SK-N-SH (cell line): Measurements from ENCODE around the gene DEGS2. TPM values are rescaled to one million over a fixed set of nuclear protein-coding genes. Genes with fewer than 3 reads are reported as not detected.
A peak's percentile ranks its signal among the peaks of the same experiment; 100 is the strongest.

Experiments
- CTCF ChIA-PET: fragments of 300-600, 350-600 bp; formaldehyde crosslinking; extraction: SDS; loops from one replicate; lab custom pipeline; 2021; lab: Yijun Ruan, JAX
- POLR2A ChIA-PET: fragments of 350-600 bp; sonication (Branson Sonifier 250); formaldehyde crosslinking; extraction: SDS; loops from one replicate; lab custom pipeline; 2020; ENCODE audit warnings: antibody characterized with exemption, inconsistent platforms; lab: Yijun Ruan, JAX
- DNase-seq: peaks from one replicate; pipeline ENCODE4 v3.0.0; 2012
- H2AFZ ChIP-seq: fragments of 200-600 bp; sonication (generic); 2 replicates; pipeline ENCODE4 v1.8.1; 2016; ENCODE audit warnings: antibody characterized with exemption, mild to moderate bottlenecking, low read depth
- H3F3A ChIP-seq: fragments of 200-600 bp; sonication (generic); replicated peaks from 2 replicates; pipeline ENCODE3; 2016; ENCODE audit warnings: antibody characterized with exemption, mild to moderate bottlenecking; ENCODE audit not compliant: insufficient read depth
- H3K27ac ChIP-seq, 2 experiments: fragments of 200-500 bp in 1 of 2; fragments of 200-600 bp in 1 of 2; sonication (Bioruptor generic) in 1 of 2; sonication (generic), shearing (Covaris generic) in 1 of 2; 2 replicates each; pipeline versions ENCODE4 v1.5.1 to v1.6.1; 2014 to 2016; ENCODE audit warnings: low read depth in 2 of 2, inconsistent platforms in 1 of 2, low read length in 1 of 2, mild to moderate bottlenecking in 1 of 2, mixed read lengths in 1 of 2
- H3K27me3 ChIP-seq: fragments of 200-600 bp; sonication (generic), shearing (Covaris generic); 2 replicates; pipeline ENCODE4 v1.6.1; 2016; ENCODE audit warnings: mixed run types; ENCODE audit not compliant: insufficient read depth
- H3K36me3 ChIP-seq, 2 experiments: fragments of 200-500 bp in 1 of 2; fragments of 200-600 bp in 1 of 2; sonication (Bioruptor generic) in 1 of 2; sonication (generic) in 1 of 2; replicated peaks in 1 of 2; 2 replicates each; pipeline versions ENCODE3 to v1.5.1; 2014 to 2016; ENCODE audit warnings: low read length in 1 of 2, mild to moderate bottlenecking in 1 of 2; ENCODE audit not compliant: insufficient read depth in 2 of 2, control insufficient read depth in 1 of 2
- H3K4me1 ChIP-seq, 2 experiments: fragments of 200-500 bp in 1 of 2; fragments of 200-600 bp in 1 of 2; sonication (Bioruptor generic) in 1 of 2; sonication (generic), shearing (Covaris generic) in 1 of 2; 2 replicates each; pipeline versions ENCODE4 v1.5.1 to v1.6.1; 2014 to 2016; ENCODE audit warnings: low read depth in 1 of 2, low read length in 1 of 2, mixed run types in 1 of 2; ENCODE audit not compliant: insufficient read depth in 2 of 2, control insufficient read depth in 1 of 2
- H3K4me2 ChIP-seq: fragments of 200-600 bp; sonication (generic), shearing (Covaris generic); 2 replicates; pipeline ENCODE4 v1.6.1; 2017; ENCODE audit warnings: mixed run types
- H3K4me3 ChIP-seq, 2 experiments: fragments of 200-500 bp in 1 of 2; fragments of 200-600 bp in 1 of 2; sonication (Bioruptor generic) in 1 of 2; sonication (generic), shearing (Covaris generic) in 1 of 2; 2 replicates each; pipeline versions ENCODE4 v1.5.1 to v1.8.1; 2014 to 2016; ENCODE audit warnings: low read depth in 2 of 2, inconsistent platforms in 1 of 2, low read length in 1 of 2, mild to moderate bottlenecking in 1 of 2, mixed read lengths in 1 of 2, moderate library complexity in 1 of 2
- H3K79me2 ChIP-seq: fragments of 200-600 bp; sonication (generic); 2 replicates; pipeline ENCODE4 v1.8.1; 2017; ENCODE audit warnings: mild to moderate bottlenecking; ENCODE audit not compliant: insufficient read depth
- H3K9ac ChIP-seq: fragments of 200-600 bp; sonication (generic); 2 replicates; pipeline ENCODE4 v1.6.1; 2017; ENCODE audit warnings: mixed run types
- H3K9me2 ChIP-seq: fragments of 200-600 bp; sonication (generic); 2 replicates; pipeline ENCODE4 v1.6.1; 2017; ENCODE audit warnings: mixed run types
- H3K9me3 ChIP-seq: fragments of 200-600 bp; sonication (generic); 2 replicates; pipeline ENCODE4 v1.6.1; 2017; ENCODE audit warnings: mixed run types, mild to moderate bottlenecking, moderate library complexity
- H4K20me1 ChIP-seq: fragments of 200-600 bp; sonication (generic); 2 replicates; pipeline ENCODE4 v1.6.1; 2017; ENCODE audit warnings: mild to moderate bottlenecking, mixed run types; ENCODE audit not compliant: insufficient read depth
- CHD2 ChIP-seq: fragments of 150-350 bp; IDR thresholded peaks from 2 replicates; pipeline ENCODE4 v1.6.1; 2018; ENCODE audit warnings: low read length; ENCODE audit not compliant: partially characterized antibody
- ELF1 ChIP-seq: IDR thresholded peaks from 2 replicates; pipeline ENCODE4 v1.4.0; 2012
- FOSL2 ChIP-seq: IDR thresholded peaks from 2 replicates; pipeline ENCODE4 v1.4.0; 2012; ENCODE audit warnings: low read depth, mild to moderate bottlenecking, moderate library complexity, borderline replicate concordance
- FOXJ3 ChIP-seq: sonication (generic); formaldehyde crosslinking; IDR thresholded peaks from 2 replicates; pipeline ENCODE4 v1.5.1; 2020; ENCODE audit warnings: mild to moderate bottlenecking, missing genetic modification reagents
- GABPA ChIP-seq: IDR thresholded peaks from 2 replicates; pipeline ENCODE4 v1.4.0; 2012; ENCODE audit warnings: low read depth, mild to moderate bottlenecking
- GATA2 ChIP-seq: sonication (generic); formaldehyde crosslinking; IDR thresholded peaks from 2 replicates; pipeline ENCODE4 v1.5.0; 2020; ENCODE audit warnings: mild to moderate bottlenecking, missing genetic modification reagents
- IRF3 ChIP-seq: fragments of 150-350 bp; IDR thresholded peaks from 2 replicates; pipeline ENCODE4 v1.6.1; 2016; ENCODE audit warnings: mild to moderate bottlenecking, low read depth, low read length
- JUND ChIP-seq: IDR thresholded peaks from 2 replicates; pipeline ENCODE4 v1.4.0; 2012
- MEF2A ChIP-seq: IDR thresholded peaks from 2 replicates; pipeline ENCODE4 v1.4.0; 2012; ENCODE audit warnings: low read depth, borderline replicate concordance
- MXI1 ChIP-seq: IDR thresholded peaks from 2 replicates; pipeline ENCODE4 v1.6.1; 2012; ENCODE audit warnings: mild to moderate bottlenecking, low read depth, low read length, improper control_type of control experiment
- NRF1 ChIP-seq: IDR thresholded peaks from 2 replicates; pipeline ENCODE4 v1.6.1; 2012; ENCODE audit warnings: low read depth, mild to moderate bottlenecking, low read length
- RAD21 ChIP-seq: IDR thresholded peaks from 2 replicates; pipeline ENCODE4 v1.6.1; 2012; ENCODE audit warnings: mild to moderate bottlenecking, low read length
- SIN3A ChIP-seq: IDR thresholded peaks from 2 replicates; pipeline ENCODE4 v1.6.1; 2012; ENCODE audit warnings: low read depth, mild to moderate bottlenecking, low read length, moderate library complexity, borderline replicate concordance
- SMC3 ChIP-seq: IDR thresholded peaks from 2 replicates; pipeline ENCODE4 v1.6.1; 2012; ENCODE audit warnings: low read depth, low read length, improper control_type of control experiment
- TAF1 ChIP-seq: IDR thresholded peaks from 2 replicates; pipeline ENCODE4 v1.6.1; 2012; ENCODE audit warnings: low read depth, mild to moderate bottlenecking, low read length, moderate library complexity, borderline replicate concordance
- TCF12 ChIP-seq: IDR thresholded peaks from 2 replicates; pipeline ENCODE4 v1.4.0; 2012
- USF1 ChIP-seq: IDR thresholded peaks from 2 replicates; pipeline ENCODE4 v1.4.0; 2012; ENCODE audit warnings: low read depth, borderline replicate concordance
- WGBS: methylation state at CpG from one replicate; pipeline ENCODE4 v1.1.6; 2017; ENCODE audit warnings: low lambda C conversion rate; 5-methylcytosine and 5-hydroxymethylcytosine counted together
- polyA plus RNA-seq, 3 experiments: library from polyadenylated mRNA; depleted of rRNA; stranded (reverse); fragments of >200 nt; gene quantifications; 2 replicates each; pipeline ENCODE4 v1.2.3, GENCODE V29; 2012
- TF ChIP-seq, protein P1 (sequence below): IDR thresholded peaks from 2 replicates; pipeline ENCODE4 v1.4.0; 2012; ENCODE audit warnings: low read depth

DEGS2 gene
- polyA plus RNA-seq, 1 of the 3 experiments (the other 2 are of a cell fraction): 0.02 TPM

DNA sequence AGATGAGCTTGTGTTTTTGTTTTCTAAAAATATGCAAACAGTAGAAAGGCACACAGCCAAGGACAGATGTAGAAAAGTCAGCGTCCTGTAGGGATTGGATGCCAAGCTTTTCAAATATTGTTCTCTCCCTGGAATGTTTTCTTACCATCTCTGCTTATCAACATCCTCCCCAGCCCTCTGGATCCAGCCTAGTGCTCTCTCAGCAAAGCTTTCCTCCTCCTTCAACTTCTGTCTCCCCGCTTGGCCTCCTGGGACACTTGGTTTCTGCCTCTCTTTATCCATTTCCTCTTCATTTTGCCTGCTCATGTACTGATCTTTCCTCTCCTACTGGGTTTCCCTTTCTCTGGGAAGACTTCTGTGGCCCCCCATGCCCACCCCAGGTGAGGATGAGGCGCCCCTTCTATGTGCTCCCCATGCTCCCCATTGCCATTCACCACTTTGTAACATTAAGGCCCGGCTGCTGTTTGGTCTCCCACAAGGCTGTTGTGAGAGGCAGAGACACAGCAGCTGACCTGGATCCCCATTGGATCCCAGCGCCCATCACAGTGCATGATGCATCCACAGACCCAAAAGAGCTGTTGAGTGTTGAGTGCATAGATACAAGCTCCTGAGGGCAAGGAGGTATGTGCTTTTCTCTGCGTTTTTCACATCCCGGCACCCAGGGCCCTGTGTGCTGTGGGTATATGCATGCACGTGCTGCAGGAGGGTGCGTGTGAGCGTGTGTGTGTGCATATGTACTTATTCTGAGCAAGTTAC is 56.0 kb downstream of the DEGS2 start:
- POLR2A ChIA-PET: no interaction called here

DNA sequence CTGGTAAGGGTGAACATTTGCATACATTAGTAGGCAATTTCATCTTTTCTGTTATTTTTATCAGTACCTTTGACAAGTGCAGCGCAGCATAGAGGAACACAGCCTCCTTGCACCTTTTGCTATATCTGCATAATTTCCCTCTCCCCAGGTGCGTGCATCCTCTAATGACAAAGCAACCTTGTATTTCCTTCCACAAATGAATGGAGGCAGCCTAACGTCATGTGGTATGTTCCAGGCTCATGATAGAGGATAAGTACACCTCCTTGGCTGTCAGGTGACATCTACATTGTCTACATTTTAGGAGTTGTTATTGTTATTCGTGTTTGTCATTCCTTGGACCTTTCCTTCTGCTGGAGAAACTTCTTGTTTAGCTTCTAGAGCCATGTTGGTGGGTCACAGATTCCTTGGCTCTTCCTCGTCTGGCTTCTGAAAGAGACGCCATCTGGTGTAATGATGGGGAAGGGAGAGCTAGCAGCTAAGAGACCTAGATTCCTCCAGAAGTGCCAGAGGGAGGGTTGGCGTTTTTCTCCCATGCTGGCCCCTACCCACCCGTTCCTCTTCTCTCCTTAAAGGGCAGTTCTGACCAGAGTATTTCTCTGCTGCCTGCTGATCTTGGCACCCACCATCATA is 57.2 kb downstream of the DEGS2 start:
- 0 out of 2 replicates have a peak, but pooled peaks cover 3% of the 10 kb centered on the region for H4K20me1 ChIP-seq
- H3K4me2 ChIP-seq: peak overlapping the region; percentile 58; the same call in 1 of the 2 replicates
- no peaks in the 10 kb centered on the region for H3K9me2 ChIP-seq
- no peaks in the 10 kb centered on the region for H3K36me3 ChIP-seq
- no peaks in the 10 kb centered on the region for H3K9me3 ChIP-seq
- H3K4me1 ChIP-seq: peaks cover 6 to 30% of the 10 kb centered on the region in 2 experiments; a peak in 3 of 4 replicates
- H3K27me3 ChIP-seq: no peaks in the 10 kb centered on the region
- H3F3A ChIP-seq: peaks cover 16% of the 10 kb centered on the region
- no peak overlapping the region for H3K9ac ChIP-seq
- peak overlapping the region in 1 of 2 experiments; percentile 96; a peak in 1 of 4 replicates for H3K27ac ChIP-seq
- CTCF ChIA-PET: interaction anchor here (1.3 to 2.1 kb wide), 3 partner anchors 20 to 119 kb away, joined by 3 to 10 read pairs (median 4); no protein-coding TSS in a partner anchor
- no peak for DNase-seq
- H3K79me2 ChIP-seq: no peaks in the 10 kb centered on the region; the same call in 1 of the 2 replicates
- no peak overlapping the region for H3K4me3 ChIP-seq
- 97% methylated on average over 8 of the region's 8 CpGs for WGBS
- no peak overlapping the region for H2AFZ ChIP-seq
- POLR2A ChIA-PET: no interaction called here
- TF ChIP-seq IRF3: no peak
- no peak for TF ChIP-seq ELF1

More for the DNA sequence above, 56.0 kb downstream of the DEGS2 start:
- Histone ChIP-seq H4K20me1 (0 out of 2 replicates have a peak, but pooled peaks cover 3% of the 10 kb centered on the region), H3K36me3 (no peaks in the 10 kb centered on the region), H3K4me2 (peak overlapping the region; percentile 58), H3K9me3 (no peaks in the 10 kb centered on the region), H3K9me2 (no peaks in the 10 kb centered on the region), H3K27ac (peak overlapping the region in 1 of 2 experiments; percentile 96; a peak in 2 of 4 replicates), H3K79me2 (no peaks in the 10 kb centered on the region; the same call in 1 of the 2 replicates), H3K27me3 (no peaks in the 10 kb centered on the region), H3K4me1 (peaks cover 13 to 30% of the 10 kb centered on the region in 2 experiments; a peak in 3 of 4 replicates), H3K4me3 (no peak overlapping the region), H3K9ac (peak overlapping the region; percentile 31; the same call in 1 of the 2 replicates), H2AFZ (no peak overlapping the region), H3F3A (peaks cover 16% of the 10 kb centered on the region)
- no peak for DNase-seq
- no peak for TF ChIP-seq TCF12
- TF ChIP-seq CHD2: no peak
- TF ChIP-seq TAF1: no peak
- TF ChIP-seq USF1: no peak
- no peak for TF ChIP-seq FOXJ3 (CRISPR knock-in tag)
- TF ChIP-seq SIN3A: no peak
- no peak for TF ChIP-seq GABPA
- no peak for TF ChIP-seq MEF2A
- no peak for TF ChIP-seq GATA2 (CRISPR knock-in tag)
- TF ChIP-seq SMC3: no peak
- no peak for TF ChIP-seq FOSL2
- no peak for TF ChIP-seq NRF1
- no peak for TF ChIP-seq MXI1
- no peak for TF ChIP-seq JUND
- TF ChIP-seq, protein P1, sequence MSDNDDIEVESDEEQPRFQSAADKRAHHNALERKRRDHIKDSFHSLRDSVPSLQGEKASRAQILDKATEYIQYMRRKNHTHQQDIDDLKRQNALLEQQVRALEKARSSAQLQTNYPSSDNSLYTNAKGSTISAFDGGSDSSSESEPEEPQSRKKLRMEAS: no peak
- TF ChIP-seq RAD21: no peak
- CTCF ChIA-PET: interaction anchor here (0.8 to 2.1 kb wide), 8 partner anchors 19 to 122 kb away, joined by 3 to 10 read pairs (median 4); no protein-coding TSS in a partner anchor
- 90% methylated on average over 10 of the region's 10 CpGs for WGBS
